Caco-2 (cell line): ENCODE data around the gene PROSER2. TPM values are rescaled to one million over a fixed set of nuclear protein-coding genes. Genes with fewer than 3 reads are reported as not detected.

ENCODE experiments used
- BruUV-seq: library from RNA; stranded (reverse); fragments of 400-500 nt; replicated peaks from 2 replicates; lab custom pipeline; 2021; lab: Mats Ljungman, UMichigan
- CTCF ChIA-PET: fragments of 300-600 bp; sonication (Branson Sonifier 250); formaldehyde crosslinking; loops from one replicate; lab custom pipeline; 2022; ENCODE audit warnings: antibody characterized with exemption; lab: Charles Lee
- POLR2A ChIA-PET: fragments of 300-600 bp; sonication (Branson Sonifier 250); formaldehyde crosslinking; loops from one replicate; lab custom pipeline; 2022; ENCODE audit warnings: antibody characterized with exemption; lab: Charles Lee
- DNase-seq, 2 experiments: peaks; one replicate each; pipeline versions ENCODE4 v3.0.0 to v3.0.0-alpha.2; 2020 to 2022
- H3K27me3 ChIP-seq: replicated peaks from 2 replicates; pipeline ENCODE4 v1.6.0; 2011; ENCODE audit warnings: low read length; ENCODE audit not compliant: control insufficient read depth, insufficient read depth
- H3K36me3 ChIP-seq: 2 replicates; pipeline ENCODE4 v1.5.1; 2011; ENCODE audit warnings: low read length; ENCODE audit not compliant: control insufficient read depth, insufficient read depth
- H3K4me1 ChIP-seq: fragments of 250-450 bp; sonication (Bioruptor Pico); 2 replicates; pipeline ENCODE4 v1.5.1; 2020; ENCODE audit warnings: mild to moderate bottlenecking
- H3K4me3 ChIP-seq: 2 replicates; pipeline ENCODE4 v1.5.1; 2011; ENCODE audit warnings: low read depth, mild to moderate bottlenecking, control low read depth, low read length
- H3K9me3 ChIP-seq: fragments of 250-450 bp; sonication (Bioruptor Pico); 2 replicates; pipeline ENCODE4 v1.5.1; 2020; ENCODE audit warnings: mild to moderate bottlenecking, moderate library complexity
- H3K27ac Mint-ChIP-seq: one replicate; pipeline ENCODE4 v1.8.0; 2022; ENCODE audit warnings: mixed read lengths; ENCODE audit not compliant: unreplicated experiment
- H3K27me3 Mint-ChIP-seq: one replicate; pipeline ENCODE4 v1.8.0; 2022; ENCODE audit warnings: mixed read lengths; ENCODE audit not compliant: insufficient read depth, unreplicated experiment
- H3K36me3 Mint-ChIP-seq: one replicate; pipeline ENCODE4 v1.8.0; 2022; ENCODE audit warnings: mild to moderate bottlenecking, mixed read lengths; ENCODE audit not compliant: insufficient read depth, unreplicated experiment
- H3K4me1 Mint-ChIP-seq: one replicate; pipeline ENCODE4 v1.8.0; 2022; ENCODE audit warnings: low read depth, mixed read lengths; ENCODE audit not compliant: unreplicated experiment
- H3K4me3 Mint-ChIP-seq: one replicate; pipeline ENCODE4 v1.8.0; 2022; ENCODE audit warnings: mild to moderate bottlenecking, moderate library complexity, mixed read lengths; ENCODE audit not compliant: unreplicated experiment
- H3K9me3 Mint-ChIP-seq: one replicate; pipeline ENCODE4 v1.8.0; 2022; ENCODE audit warnings: mixed read lengths; ENCODE audit not compliant: unreplicated experiment
- CTCF ChIP-seq, 2 experiments: fragments of 200-600 bp in 1 of 2; IDR thresholded peaks; 1 replicate in 1 of 2; 2 replicates in 1 of 2; pipeline versions ENCODE4 v1.5.1 to v1.8.0; 2011 to 2022; ENCODE audit warnings: antibody characterized with exemption in 1 of 2, control low read depth in 1 of 2, inconsistent platforms in 1 of 2, low read depth in 1 of 2, low read length in 1 of 2, mild to moderate bottlenecking in 1 of 2, moderate library complexity in 1 of 2; ENCODE audit not compliant: insufficient read depth in 1 of 2, severe bottlenecking in 1 of 2, unreplicated experiment in 1 of 2
- intact Hi-C: fragments of 100-400 bp; cut with micrococcal nuclease; formaldehyde crosslinking; loops from one replicate; pipeline ENCODE4 v1.10.0; 2022; ENCODE audit not compliant: unreplicated experiment
- total RNA-seq: library from RNA; stranded (reverse); gene quantifications from 2 replicates; pipeline ENCODE4 v1.2.3, GENCODE V29; 2022

The PROSER2 gene
- total RNA-seq, 1 experiment from 2014 or later = 134 TPM

- H3K9me3 Mint-ChIP-seq = no peaks in the 10 kb centered on the region
- ChIA-PET POLR2A (no interaction called here), CTCF (no interaction called here)
- intact Hi-C loops = no loop called here
- no peak overlapping the region for H3K4me3 Mint-ChIP-seq
- peaks cover 26% of the 10 kb centered on the region for H3K4me1 ChIP-seq
- no peaks in the 10 kb centered on the region for H3K9me3 ChIP-seq
- H3K4me1 Mint-ChIP-seq = peaks cover 48% of the 10 kb centered on the region
- H3K27me3 Mint-ChIP-seq = no peaks in the 10 kb centered on the region
- peaks cover 7% of the 10 kb centered on the region for H3K36me3 ChIP-seq
- no peak for TF ChIP-seq CTCF (IDR thresholded peaks at IDR 0.05; ENCODE audit: insufficient read depth in 1 of 2, low read depth in 1 of 2, low read length in 1 of 2, severe bottlenecking in 1 of 2, unreplicated experiment in 1 of 2)
- peak overlapping the region; percentile 54 for H3K27ac Mint-ChIP-seq
- H3K4me3 ChIP-seq = no peak overlapping the region
- H3K27me3 ChIP-seq = no peaks in the 10 kb centered on the region
- peaks cover 95% of the 10 kb centered on the region for H3K36me3 Mint-ChIP-seq
- DNase-seq = no peak
- no TSS peak for BruUV-seq
Observed at GRCh38 chr10:11869219-11869618, 46.1 kb downstream of the PROSER2 start.

- Histone ChIP-seq H3K4me3 (no peak overlapping the region), H3K27me3 (no peaks in the 10 kb centered on the region), H3K9me3 (no peaks in the 10 kb centered on the region), H3K36me3 (peaks cover 7% of the 10 kb centered on the region), H3K4me1 (peaks cover 30% of the 10 kb centered on the region)
- POLR2A ChIA-PET = no interaction called here
- no peak overlapping the region for H3K4me3 Mint-ChIP-seq
- peaks cover 50% of the 10 kb centered on the region for H3K4me1 Mint-ChIP-seq
- H3K27ac Mint-ChIP-seq = peak overlapping the region; percentile 54
- no peaks in the 10 kb centered on the region for H3K9me3 Mint-ChIP-seq
- DNase-seq = no peak
- peaks cover 95% of the 10 kb centered on the region for H3K36me3 Mint-ChIP-seq
- CTCF ChIA-PET = no interaction called here
- H3K27me3 Mint-ChIP-seq = no peaks in the 10 kb centered on the region
- no TSS peak for BruUV-seq
- intact Hi-C loops = no loop called here
- no peak for TF ChIP-seq CTCF (IDR thresholded peaks at IDR 0.05; ENCODE audit: insufficient read depth in 1 of 2, low read depth in 1 of 2, low read length in 1 of 2, severe bottlenecking in 1 of 2, unreplicated experiment in 1 of 2)
Observed at GRCh38 chr10:11869743-11870460, 46.7 kb downstream of the PROSER2 start.

- no peak overlapping the region for H3K4me3 Mint-ChIP-seq
- peaks cover 95% of the 10 kb centered on the region for H3K36me3 Mint-ChIP-seq
Observed at GRCh38 chr10:11870461-11870780, 47.3 kb downstream of the PROSER2 start.

More at GRCh38 chr10:11870461-11870780, 47.3 kb downstream of the PROSER2 start:
- Mint-ChIP-seq H3K4me1 (peaks cover 51% of the 10 kb centered on the region), H3K9me3 (no peaks in the 10 kb centered on the region), H3K27ac (no peak overlapping the region), H3K27me3 (no peaks in the 10 kb centered on the region)
- Histone ChIP-seq H3K27me3 (no peaks in the 10 kb centered on the region), H3K4me3 (no peak overlapping the region), H3K36me3 (peaks cover 7% of the 10 kb centered on the region), H3K4me1 (peaks cover 35% of the 10 kb centered on the region), H3K9me3 (no peaks in the 10 kb centered on the region)
- TF ChIP-seq CTCF (IDR thresholded peaks at IDR 0.05; ENCODE audit: insufficient read depth in 1 of 2, low read depth in 1 of 2, low read length in 1 of 2, severe bottlenecking in 1 of 2, unreplicated experiment in 1 of 2) = no peak
- intact Hi-C loops = no loop called here
- no TSS peak for BruUV-seq
- no peak for DNase-seq
- ChIA-PET POLR2A (no interaction called here), CTCF (no interaction called here)
